H1 (cell line): ENCODE data around the gene PLEKHM3. TPM values are rescaled to one million over a fixed set of nuclear protein-coding genes. Genes with fewer than 3 reads are reported as not detected.
A peak's percentile ranks its signal among the peaks of the same experiment; 100 is the strongest.

Experiments
- CTCF ChIA-PET: fragments of 300-600 bp; sonication (Branson Sonifier 250); formaldehyde crosslinking; loops from one replicate; lab custom pipeline; 2021; ENCODE audit not compliant: partially characterized antibody; lab: Charles Lee
- POLR2A ChIA-PET: fragments of 300-600 bp; sonication (Branson Sonifier 250); formaldehyde crosslinking; loops from one replicate; lab custom pipeline; 2021; ENCODE audit warnings: inconsistent platforms; ENCODE audit not compliant: partially characterized antibody; lab: Charles Lee
- DNase-seq, 2 experiments: peaks; one replicate each; pipeline versions ENCODE4 v3.0.0 to v3.0.0-alpha.2; 2010 to 2022; ENCODE audit warnings: low spot score in 2 of 2, low read depth in 1 of 2, mixed read lengths in 1 of 2
- FAIRE-seq: peaks from 2 replicates; lab custom pipeline; 2011; peaks lifted over from hg19 to GRCh38; lab: Jason Lieb, UNC
- H2AFZ ChIP-seq: 2 replicates; pipeline ENCODE4 v1.8.1; 2012; ENCODE audit warnings: low read length, inconsistent platforms
- H2AK5ac ChIP-seq: 2 replicates; pipeline ENCODE4 v1.6.1; 2013; ENCODE audit warnings: low read depth, low read length
- H2BK120ac ChIP-seq: replicated peaks from 2 replicates; pipeline ENCODE3; 2013; ENCODE audit warnings: low read depth, low read length, inconsistent platforms
- H2BK12ac ChIP-seq: 2 replicates; pipeline ENCODE4 v1.6.1; 2013; ENCODE audit warnings: low read depth, low read length
- H2BK15ac ChIP-seq: 2 replicates; pipeline ENCODE4 v1.6.1; 2013; ENCODE audit warnings: low read length
- H2BK20ac ChIP-seq: 2 replicates; pipeline ENCODE4 v1.6.1; 2013; ENCODE audit warnings: low read length
- H2BK5ac ChIP-seq: 2 replicates; pipeline ENCODE4 v1.6.1; 2013; ENCODE audit warnings: low read depth, low read length
- H3K14ac ChIP-seq: 2 replicates; pipeline ENCODE4 v1.6.1; 2013; ENCODE audit warnings: inconsistent platforms; ENCODE audit not compliant: insufficient read length
- H3K18ac ChIP-seq: 2 replicates; pipeline ENCODE4 v1.6.1; 2013; ENCODE audit warnings: low read length; ENCODE audit errors: extremely low read depth
- H3K23ac ChIP-seq: 2 replicates; pipeline ENCODE4 v1.6.1; 2013; ENCODE audit warnings: inconsistent platforms; ENCODE audit not compliant: insufficient read length
- H3K23me2 ChIP-seq: 2 replicates; pipeline ENCODE4 v1.6.1; 2013; ENCODE audit warnings: low read depth, low read length
- H3K27ac ChIP-seq: 2 replicates; pipeline ENCODE4 v1.6.1; 2011; ENCODE audit warnings: low read depth, low read length, inconsistent platforms
- H3K27me3 ChIP-seq, 4 experiments: replicated peaks in 1 of 4; 1 replicate in 1 of 4; 2 replicates in 3 of 4; pipeline versions ENCODE4 v1.6.1 to v1.8.1; 2011 to 2013; ENCODE audit warnings: low read length in 3 of 4, mild to moderate bottlenecking in 3 of 4, inconsistent platforms in 2 of 4, mixed read lengths in 2 of 4, moderate library complexity in 1 of 4; ENCODE audit not compliant: control insufficient read depth in 3 of 4, insufficient read depth in 3 of 4; ENCODE audit errors: extremely low read depth in 1 of 4
- H3K36me3 ChIP-seq, 4 experiments: 2 replicates each; pipeline versions ENCODE4 v1.6.1 to v1.8.1; 2011 to 2013; ENCODE audit warnings: mild to moderate bottlenecking in 4 of 4, low read length in 3 of 4, moderate library complexity in 2 of 4, control low read depth in 1 of 4, inconsistent platforms in 1 of 4; ENCODE audit not compliant: insufficient read depth in 4 of 4, control insufficient read depth in 2 of 4
- H3K4ac ChIP-seq: replicated peaks from 2 replicates; pipeline ENCODE3; 2013; ENCODE audit warnings: low read length, low read depth, mixed read lengths, inconsistent platforms; ENCODE audit not compliant: insufficient read length
- H3K4me1 ChIP-seq, 4 experiments: replicated peaks in 1 of 4; 1 replicate in 1 of 4; 2 replicates in 3 of 4; pipeline versions ENCODE4 v1.6.1 to v1.8.1; 2011 to 2013; ENCODE audit warnings: low read length in 3 of 4, inconsistent platforms in 2 of 4, mixed read lengths in 1 of 4; ENCODE audit not compliant: insufficient read depth in 4 of 4, control insufficient read depth in 3 of 4
- H3K4me2 ChIP-seq, 2 experiments: 2 replicates each; pipeline versions ENCODE4 v1.6.1 to v1.8.1; 2011 to 2013; ENCODE audit warnings: low read depth in 2 of 2, low read length in 2 of 2, control low read depth in 1 of 2, inconsistent platforms in 1 of 2, mild to moderate bottlenecking in 1 of 2; ENCODE audit not compliant: insufficient read depth in 1 of 2
- H3K4me3 ChIP-seq, 4 experiments: fragments of 200-600, 300-600 bp in 1 of 4; sonication (generic), shearing (Covaris generic), sonication (Bioruptor Twin) in 1 of 4; 2 replicates each; pipeline versions ENCODE4 v1.5.1 to v1.8.1; 2011 to 2016; ENCODE audit warnings: low read length in 4 of 4, low read depth in 3 of 4, control low read depth in 2 of 4, inconsistent platforms in 2 of 4, mild to moderate bottlenecking in 2 of 4, mixed read lengths in 1 of 4, moderate library complexity in 1 of 4; ENCODE audit not compliant: insufficient read depth in 2 of 4; ENCODE audit errors: extremely low read depth in 1 of 4
- H3K56ac ChIP-seq: replicated peaks from 2 replicates; pipeline ENCODE3; 2013; ENCODE audit warnings: low read depth, mild to moderate bottlenecking, mixed read lengths, low read length, inconsistent platforms; ENCODE audit not compliant: insufficient read length
- H3K79me1 ChIP-seq: 2 replicates; pipeline ENCODE4 v1.6.1; 2013; ENCODE audit warnings: low read depth, low read length, control low read depth
- H3K79me2 ChIP-seq, 2 experiments: 2 replicates each; pipeline versions ENCODE4 v1.6.1 to v1.8.1; 2012 to 2013; ENCODE audit warnings: low read length in 2 of 2, mild to moderate bottlenecking in 2 of 2, inconsistent platforms in 1 of 2; ENCODE audit not compliant: insufficient read depth in 2 of 2, control insufficient read depth in 1 of 2
- H3K9ac ChIP-seq, 4 experiments: replicated peaks in 1 of 4; 1 replicate in 1 of 4; 2 replicates in 3 of 4; pipeline versions ENCODE4 v1.6.1 to v1.8.1; 2011 to 2013; ENCODE audit warnings: low read depth in 3 of 4, low read length in 3 of 4, control low read depth in 2 of 4, mild to moderate bottlenecking in 2 of 4, moderate library complexity in 2 of 4, inconsistent platforms in 1 of 4; ENCODE audit errors: extremely low read depth in 1 of 4
- H3K9me3 ChIP-seq, 2 experiments: 2 replicates each; pipeline versions ENCODE4 v1.6.1 to v1.8.1; 2012 to 2013; ENCODE audit warnings: mild to moderate bottlenecking in 2 of 2, moderate library complexity in 2 of 2, control low read depth in 1 of 2, inconsistent platforms in 1 of 2, low read depth in 1 of 2, low read length in 1 of 2, mixed read lengths in 1 of 2; ENCODE audit not compliant: insufficient read depth in 2 of 2
- H4K20me1 ChIP-seq, 2 experiments: replicated peaks in 1 of 2; 2 replicates each; pipeline versions ENCODE3 to v1.8.1; 2011 to 2013; ENCODE audit warnings: inconsistent platforms in 2 of 2, low read length in 2 of 2, mild to moderate bottlenecking in 1 of 2; ENCODE audit not compliant: insufficient read depth in 2 of 2, control insufficient read depth in 1 of 2
- H4K5ac ChIP-seq: 2 replicates; pipeline ENCODE4 v1.6.1; 2013; ENCODE audit warnings: low read length, low read depth, mixed read lengths, inconsistent platforms; ENCODE audit not compliant: insufficient read length
- H4K8ac ChIP-seq: 2 replicates; pipeline ENCODE4 v1.8.0; 2013; ENCODE audit warnings: mild to moderate bottlenecking, moderate library complexity, low read length, inconsistent platforms; ENCODE audit not compliant: insufficient read depth; ENCODE audit errors: extremely low read depth
- H4K91ac ChIP-seq: replicated peaks from 2 replicates; pipeline ENCODE3; 2013; ENCODE audit warnings: low read length, mixed read lengths, inconsistent platforms; ENCODE audit not compliant: insufficient read length
- GTF2F1 ChIP-seq: IDR thresholded peaks from 2 replicates; pipeline ENCODE4 v1.6.1; 2012; ENCODE audit warnings: low read depth, low read length, improper control_type of control experiment, borderline replicate concordance
- KDM4A ChIP-seq: IDR thresholded peaks from one replicate; pipeline ENCODE4 v1.7.1; 2012; ENCODE audit warnings: low read depth, mild to moderate bottlenecking, moderate library complexity, low read length, inconsistent platforms; ENCODE audit not compliant: severe bottlenecking
- TBP ChIP-seq: IDR thresholded peaks from 2 replicates; pipeline ENCODE4 v1.6.1; 2011; ENCODE audit warnings: low read depth, low read length, improper control_type of control experiment
- USF2 ChIP-seq: IDR thresholded peaks from 2 replicates; pipeline ENCODE4 v1.6.1; 2011; ENCODE audit warnings: low read length, improper control_type of control experiment
- WGBS, 2 experiments: shearing (Covaris generic) in 1 of 2; methylation state at CpG; one replicate each; pipeline versions ENCODE4 v1.1.6 to v1.1.7; 2013 to 2015; ENCODE audit warnings: low lambda C conversion rate in 2 of 2, mixed read lengths in 2 of 2, inconsistent platforms in 1 of 2, low coverage in 1 of 2, missing lambda C conversion rate in 1 of 2; ENCODE audit not compliant: insufficient replicate concordance in 2 of 2, insufficient coverage in 1 of 2, insufficient read length in 1 of 2; ENCODE audit errors: extremely low coverage in 1 of 2, missing lambda C conversion rate in 1 of 2; 5-methylcytosine and 5-hydroxymethylcytosine counted together
- polyA plus RNA-seq, 7 experiments: library from polyadenylated mRNA; depleted of rRNA in 3 of 7; stranded (reverse) in 5 of 7; unstranded in 2 of 7; fragments of >200 nt in 5 of 7; fragments of 200-250 nt in 2 of 7; gene quantifications; 1 replicate in 5 of 7; 2 replicates in 1 of 7; 4 replicates in 1 of 7; pipeline versions ENCODE4 v1.2.1 to v1.2.3, GENCODE V29; 2011 to 2013; ENCODE audit warnings: missing spikeins in 2 of 7, mixed read lengths in 2 of 7
- total RNA-seq: library from RNA; stranded (reverse); fragmentation: NEBNext Ultra II Directional; extraction: Animal tissue kit (Norgen Biotek cat#: 25700); gene quantifications from 2 replicates; pipeline ENCODE4 v1.2.1, GENCODE V29; 2021
- TF ChIP-seq, protein P1 (sequence below), 3 experiments: IDR thresholded peaks; 1 replicate in 2 of 3; 2 replicates in 1 of 3; pipeline versions ENCODE4 v1.5.1 to v1.6.1; 2011; ENCODE audit warnings: low read length in 3 of 3, mild to moderate bottlenecking in 3 of 3, inconsistent platforms in 2 of 3, low read depth in 1 of 3, moderate library complexity in 1 of 3; ENCODE audit not compliant: insufficient read depth in 1 of 3; ENCODE audit errors: control extremely low read depth in 1 of 3

The PLEKHM3 gene
- total and polyA plus RNA-seq, 2 of the 8 experiments (the other 6 are each of a cell fraction or from before 2014, with no cell fraction given) = 2.3 to 5.8 TPM

DNA sequence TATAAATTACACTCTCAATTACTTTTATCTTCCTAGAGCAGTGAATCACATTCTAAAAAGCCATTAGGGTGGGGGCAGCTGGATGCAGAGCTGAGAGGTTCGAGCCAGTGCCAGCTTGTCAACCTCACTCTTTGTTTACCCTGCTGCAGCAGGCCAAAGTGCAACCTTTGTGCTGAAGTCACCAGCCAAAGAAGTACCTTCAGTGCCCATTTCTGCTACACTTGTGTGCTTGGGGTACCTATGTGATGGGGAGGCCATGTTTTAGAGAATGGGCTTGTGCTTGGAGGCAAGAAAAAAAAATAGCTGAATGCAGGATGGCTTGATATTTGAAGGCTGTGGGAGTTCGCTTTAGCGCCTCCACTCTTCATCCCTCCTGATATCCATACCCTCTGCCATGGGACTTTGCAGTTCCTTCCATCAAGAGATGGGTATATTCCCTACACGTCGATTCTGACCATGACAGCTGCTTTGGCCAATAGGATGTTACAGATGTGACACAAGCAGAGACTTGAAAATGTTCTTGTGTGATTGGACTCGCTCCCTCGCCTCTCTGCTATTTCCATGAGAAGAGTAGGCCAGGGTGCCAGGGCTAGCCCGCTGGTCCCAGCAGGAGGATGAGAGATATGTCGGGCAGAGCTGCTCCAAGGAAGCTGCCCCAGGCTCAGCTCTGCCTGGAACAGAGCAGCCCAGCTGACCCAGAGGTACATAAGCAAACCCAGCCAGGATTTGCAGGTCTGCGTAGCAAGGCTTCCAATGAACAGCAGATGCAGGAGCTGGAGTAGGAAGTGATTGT, 242.9 kb downstream of the PLEKHM3 start:
- FAIRE-seq = no peak
- CTCF ChIA-PET = interaction anchor here (0.6 to 4.6 kb wide), 11 partner anchors 9 to 258 kb away, joined by 3 to 20 read pairs (median 3); no protein-coding TSS in a partner anchor

More for the DNA sequence above, 242.9 kb downstream of the PLEKHM3 start:
- H2BK20ac ChIP-seq = no peak overlapping the region
- H3K14ac ChIP-seq = no peak overlapping the region
- no peak overlapping the region for H3K4ac ChIP-seq
- H2BK120ac ChIP-seq = no peak overlapping the region
- H2AK5ac ChIP-seq = 0 out of 2 replicates have a peak overlapping the region, but pooled peaks have one; percentile 39
- 92% methylated on average over 10 of the region's 10 CpGs; no CpG with 5 or more reads in 1 of the 2 experiments for WGBS, 2 experiments
- H2BK12ac ChIP-seq = 0 out of 2 replicates have a peak overlapping the region, but pooled peaks have one; percentile 39
- no peaks in the 10 kb centered on the region for H4K20me1 ChIP-seq
- no peak for DNase-seq
- H3K4me3 ChIP-seq = no peak overlapping the region
- H3K4me2 ChIP-seq = no peak overlapping the region
- H3K23me2 ChIP-seq = no peaks in the 10 kb centered on the region
- TF ChIP-seq, protein P1, sequence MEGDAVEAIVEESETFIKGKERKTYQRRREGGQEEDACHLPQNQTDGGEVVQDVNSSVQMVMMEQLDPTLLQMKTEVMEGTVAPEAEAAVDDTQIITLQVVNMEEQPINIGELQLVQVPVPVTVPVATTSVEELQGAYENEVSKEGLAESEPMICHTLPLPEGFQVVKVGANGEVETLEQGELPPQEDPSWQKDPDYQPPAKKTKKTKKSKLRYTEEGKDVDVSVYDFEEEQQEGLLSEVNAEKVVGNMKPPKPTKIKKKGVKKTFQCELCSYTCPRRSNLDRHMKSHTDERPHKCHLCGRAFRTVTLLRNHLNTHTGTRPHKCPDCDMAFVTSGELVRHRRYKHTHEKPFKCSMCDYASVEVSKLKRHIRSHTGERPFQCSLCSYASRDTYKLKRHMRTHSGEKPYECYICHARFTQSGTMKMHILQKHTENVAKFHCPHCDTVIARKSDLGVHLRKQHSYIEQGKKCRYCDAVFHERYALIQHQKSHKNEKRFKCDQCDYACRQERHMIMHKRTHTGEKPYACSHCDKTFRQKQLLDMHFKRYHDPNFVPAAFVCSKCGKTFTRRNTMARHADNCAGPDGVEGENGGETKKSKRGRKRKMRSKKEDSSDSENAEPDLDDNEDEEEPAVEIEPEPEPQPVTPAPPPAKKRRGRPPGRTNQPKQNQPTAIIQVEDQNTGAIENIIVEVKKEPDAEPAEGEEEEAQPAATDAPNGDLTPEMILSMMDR (IDR thresholded peaks at IDR 0.05; ENCODE audit: control extremely low read depth in 1 of 3, insufficient read depth in 1 of 3, low read depth in 1 of 3, low read length in 3 of 3) = no peak
- no peak for TF ChIP-seq USF2
- no peak for TF ChIP-seq TBP
- no peak for TF ChIP-seq KDM4A
- TF ChIP-seq GTF2F1 = no peak
- H4K8ac ChIP-seq = no peak overlapping the region
- H2BK15ac ChIP-seq = peak overlapping the region; percentile 40; the same call in 1 of the 2 replicates
- no peaks in the 10 kb centered on the region for H3K79me1 ChIP-seq
- H2AFZ ChIP-seq = 0 out of 2 replicates have a peak overlapping the region, but pooled peaks have one; percentile 7
- POLR2A ChIA-PET = interaction anchor here (0.6 to 1.4 kb wide), 3 partner anchors 7 to 14 kb away, joined by 3 to 4 read pairs (median 3); no protein-coding TSS in a partner anchor
- peaks cover 0 to 2% (median 0%) of the 10 kb centered on the region in 4 experiments; a peak in 3 of 7 replicates for H3K4me1 ChIP-seq
- no peak overlapping the region for H3K9ac ChIP-seq
- H2BK5ac ChIP-seq = no peak overlapping the region
- H3K18ac ChIP-seq = peak overlapping the region; percentile 24
- H3K27ac ChIP-seq = no peak overlapping the region
- H4K5ac ChIP-seq = no peak overlapping the region
- no peaks in the 10 kb centered on the region for H3K9me3 ChIP-seq
- H3K79me2 ChIP-seq = no peaks in the 10 kb centered on the region
- no peaks in the 10 kb centered on the region for H3K27me3 ChIP-seq
- H3K56ac ChIP-seq = no peak overlapping the region
- no peak overlapping the region for H3K23ac ChIP-seq
- no peaks in the 10 kb centered on the region for H3K36me3 ChIP-seq
- no peak overlapping the region for H4K91ac ChIP-seq
